ENCODE data around the gene F3. TPM values are rescaled to one million over a fixed set of nuclear protein-coding genes. Genes with fewer than 3 reads are reported as not detected.

The F3 gene
- total RNA-seq, 1 experiment from 2014 or later: 296 TPM

DNA sequence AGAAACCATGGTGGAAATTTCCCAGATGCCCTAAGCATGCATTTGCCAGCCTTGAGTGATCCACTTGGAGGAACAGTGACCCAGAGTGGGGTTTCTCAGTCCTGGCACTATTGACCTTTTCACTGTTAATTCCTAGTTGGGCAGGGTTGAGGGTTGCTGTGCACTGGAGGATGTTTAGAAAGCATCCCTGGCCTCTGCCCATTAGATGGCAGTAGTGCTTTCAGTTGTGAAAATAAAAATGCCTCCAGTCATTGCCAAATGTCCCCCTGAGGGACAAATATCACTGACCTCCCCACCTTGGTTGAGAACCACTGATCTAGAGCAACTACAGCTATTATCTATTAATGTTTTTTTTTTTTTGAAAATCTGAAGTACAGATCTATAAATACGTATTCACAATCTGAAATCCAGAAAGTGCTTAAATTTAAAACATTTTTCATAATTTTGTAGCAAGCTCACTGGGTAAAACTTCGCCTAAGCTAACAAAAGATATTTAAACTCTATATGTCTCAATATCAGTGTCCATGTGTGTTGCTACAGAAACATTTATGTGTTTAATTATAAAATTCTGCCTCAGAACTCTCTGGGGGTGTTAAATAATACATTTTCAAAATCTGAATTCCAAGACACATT lies 27.3 kb downstream of the F3 start:
- Mint-ChIP-seq H3K9me3 (ENCODE audit: unreplicated experiment) (no peaks in the 10 kb centered on the region), H3K36me3 (ENCODE audit: insufficient read depth, unreplicated experiment) (peaks cover 24% of the 10 kb centered on the region), H3K27me3 (ENCODE audit: insufficient read depth, unreplicated experiment) (no peaks in the 10 kb centered on the region), H3K27ac (ENCODE audit: low read depth, unreplicated experiment) (no peak overlapping the region), H3K4me3 (ENCODE audit: unreplicated experiment) (no peak overlapping the region), H3K4me1 (ENCODE audit: insufficient read depth, unreplicated experiment) (no peaks in the 10 kb centered on the region)
- intact Hi-C loops (cut with micrococcal nuclease): loop anchor here (1.0 kb wide), 1 partner anchor 288 kb away; no protein-coding TSS in a partner anchor
- TF ChIP-seq, protein P1, sequence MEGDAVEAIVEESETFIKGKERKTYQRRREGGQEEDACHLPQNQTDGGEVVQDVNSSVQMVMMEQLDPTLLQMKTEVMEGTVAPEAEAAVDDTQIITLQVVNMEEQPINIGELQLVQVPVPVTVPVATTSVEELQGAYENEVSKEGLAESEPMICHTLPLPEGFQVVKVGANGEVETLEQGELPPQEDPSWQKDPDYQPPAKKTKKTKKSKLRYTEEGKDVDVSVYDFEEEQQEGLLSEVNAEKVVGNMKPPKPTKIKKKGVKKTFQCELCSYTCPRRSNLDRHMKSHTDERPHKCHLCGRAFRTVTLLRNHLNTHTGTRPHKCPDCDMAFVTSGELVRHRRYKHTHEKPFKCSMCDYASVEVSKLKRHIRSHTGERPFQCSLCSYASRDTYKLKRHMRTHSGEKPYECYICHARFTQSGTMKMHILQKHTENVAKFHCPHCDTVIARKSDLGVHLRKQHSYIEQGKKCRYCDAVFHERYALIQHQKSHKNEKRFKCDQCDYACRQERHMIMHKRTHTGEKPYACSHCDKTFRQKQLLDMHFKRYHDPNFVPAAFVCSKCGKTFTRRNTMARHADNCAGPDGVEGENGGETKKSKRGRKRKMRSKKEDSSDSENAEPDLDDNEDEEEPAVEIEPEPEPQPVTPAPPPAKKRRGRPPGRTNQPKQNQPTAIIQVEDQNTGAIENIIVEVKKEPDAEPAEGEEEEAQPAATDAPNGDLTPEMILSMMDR (IDR thresholded peaks at IDR 0.05; ENCODE audit: unreplicated experiment): peak; percentile 63
- ChIA-PET POLR2A (interaction anchor here (1.0 kb wide), 1 partner anchor 97 kb away, joined by 4 read pairs; no protein-coding TSS in a partner anchor), CTCF (interaction anchor here (0.6 to 28.3 kb wide), 27 partner anchors 8 to 545 kb away, joined by 3 to 457 read pairs (median 4); no protein-coding TSS in a partner anchor)
- peak; percentile 53 for DNase-seq (ENCODE audit: unreplicated experiment)
- no TSS peak for BruUV-seq (replicated peaks)

DNA sequence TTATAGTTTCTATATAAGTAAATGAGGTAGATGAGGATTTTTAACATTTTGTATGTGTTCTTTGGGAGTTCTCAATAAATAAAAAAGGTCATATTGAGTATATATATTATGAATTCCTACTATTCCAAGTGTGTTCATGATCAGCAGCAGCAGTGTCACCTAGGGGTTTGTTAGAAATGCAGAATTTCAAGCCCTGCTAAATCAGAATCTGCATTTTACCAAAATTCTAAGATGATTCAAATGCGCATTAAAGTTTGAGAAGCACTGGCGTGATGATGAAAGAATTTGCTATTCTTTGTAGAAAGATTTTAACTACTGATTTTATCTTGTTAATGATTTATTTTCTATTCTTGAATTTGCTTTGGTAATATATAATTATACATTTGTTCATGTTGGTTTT lies 28.7 kb downstream of the F3 start:
- Mint-ChIP-seq H3K4me1 (ENCODE audit: insufficient read depth, unreplicated experiment) (no peaks in the 10 kb centered on the region), H3K27me3 (ENCODE audit: insufficient read depth, unreplicated experiment) (no peaks in the 10 kb centered on the region), H3K9me3 (ENCODE audit: unreplicated experiment) (no peaks in the 10 kb centered on the region), H3K36me3 (ENCODE audit: insufficient read depth, unreplicated experiment) (peaks cover 18% of the 10 kb centered on the region), H3K27ac (ENCODE audit: low read depth, unreplicated experiment) (no peak overlapping the region), H3K4me3 (ENCODE audit: unreplicated experiment) (no peak overlapping the region)
- POLR2A ChIA-PET: no interaction called here
- TF ChIP-seq, protein P1 (IDR thresholded peaks at IDR 0.05; ENCODE audit: unreplicated experiment): no peak
- no TSS peak for BruUV-seq (replicated peaks)
- no peak for DNase-seq (ENCODE audit: unreplicated experiment)
- intact Hi-C loops (cut with micrococcal nuclease): no loop called here
- CTCF ChIA-PET: interaction anchor here (0.6 to 28.3 kb wide), 6 partner anchors 8 to 291 kb away, joined by 3 to 457 read pairs (median 12); no protein-coding TSS in a partner anchor

GRCh38 chr1:94504601-94505000 lies 37.0 kb downstream of the F3 start:
- Mint-ChIP-seq H3K4me3 (ENCODE audit: unreplicated experiment) (no peak overlapping the region), H3K9me3 (ENCODE audit: unreplicated experiment) (no peaks in the 10 kb centered on the region), H3K36me3 (ENCODE audit: insufficient read depth, unreplicated experiment) (peaks cover 61% of the 10 kb centered on the region), H3K4me1 (ENCODE audit: insufficient read depth, unreplicated experiment) (peaks cover 6% of the 10 kb centered on the region), H3K27me3 (ENCODE audit: insufficient read depth, unreplicated experiment) (no peaks in the 10 kb centered on the region), H3K27ac (ENCODE audit: low read depth, unreplicated experiment) (no peak overlapping the region)
- TF ChIP-seq, protein P1 (IDR thresholded peaks at IDR 0.05; ENCODE audit: unreplicated experiment): no peak
- intact Hi-C loops (cut with micrococcal nuclease): no loop called here
- no peak for DNase-seq (ENCODE audit: unreplicated experiment)
- ChIA-PET CTCF (interaction anchor here (0.8 to 4.6 kb wide), 5 partner anchors 8 to 301 kb away, joined by 3 to 24 read pairs (median 5); no protein-coding TSS in a partner anchor), POLR2A (no interaction called here)
- BruUV-seq (replicated peaks): no TSS peak

DNA sequence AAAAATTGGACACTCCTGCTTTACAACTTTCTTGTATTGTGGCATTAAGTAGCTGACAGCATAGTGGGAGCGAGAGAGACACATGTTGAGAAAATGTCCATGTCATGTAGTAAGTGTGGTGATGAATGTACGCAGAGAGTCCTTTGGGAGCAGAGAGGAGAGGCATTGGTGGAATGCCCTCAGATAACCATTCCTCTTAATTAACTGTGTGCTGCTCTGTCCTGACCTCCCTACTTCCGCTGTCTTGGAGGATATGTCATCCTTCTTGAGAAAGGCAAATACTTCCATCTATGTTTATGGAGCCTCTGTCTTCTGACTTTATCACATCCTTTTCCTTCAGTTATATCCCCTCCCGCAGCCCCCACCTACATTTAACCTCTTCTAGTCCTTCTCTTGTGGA lies 38.4 kb downstream of the F3 start:
- TF ChIP-seq, protein P1 (IDR thresholded peaks at IDR 0.05; ENCODE audit: unreplicated experiment): no peak
- Mint-ChIP-seq H3K27ac (ENCODE audit: low read depth, unreplicated experiment) (no peak overlapping the region), H3K9me3 (ENCODE audit: unreplicated experiment) (no peaks in the 10 kb centered on the region), H3K27me3 (ENCODE audit: insufficient read depth, unreplicated experiment) (no peaks in the 10 kb centered on the region), H3K36me3 (ENCODE audit: insufficient read depth, unreplicated experiment) (peaks cover 73% of the 10 kb centered on the region), H3K4me1 (ENCODE audit: insufficient read depth, unreplicated experiment) (peaks cover 6% of the 10 kb centered on the region), H3K4me3 (ENCODE audit: unreplicated experiment) (no peak overlapping the region)
- POLR2A ChIA-PET: interaction anchor here (0.6 kb wide), 2 partner anchors 11 to 15 kb away, joined by 3 to 4 read pairs; no protein-coding TSS in a partner anchor
- CTCF ChIA-PET: interaction anchor here (0.7 to 4.6 kb wide), 5 partner anchors 11 to 441 kb away, joined by 3 to 24 read pairs (median 6); no protein-coding TSS in a partner anchor
- intact Hi-C loops (cut with micrococcal nuclease): no loop called here
- no peak for DNase-seq (ENCODE audit: unreplicated experiment)
- no TSS peak for BruUV-seq (replicated peaks)
